GM12878 (cell line): ENCODE measurements around the gene TMSB4X. TPM values are rescaled to one million over a fixed set of nuclear protein-coding genes. Genes with fewer than 3 reads are reported as not detected.

Source experiments
- ATF7 ChIP-seq: fragments of 450-650 bp; IDR thresholded peaks from 2 replicates; pipeline ENCODE4 v1.6.1; 2016; ENCODE audit warnings: low read depth, mild to moderate bottlenecking
- EZH2 ChIP-seq: IDR thresholded peaks from 2 replicates; pipeline ENCODE4 v1.6.1; 2012; ENCODE audit warnings: low read depth, mild to moderate bottlenecking, control low read depth, inconsistent platforms, low read length, borderline replicate concordance; ENCODE audit not compliant: control insufficient read depth
- HDGF ChIP-seq: fragments of 450-650 bp; IDR thresholded peaks from 2 replicates; pipeline ENCODE4 v1.6.1; 2016; ENCODE audit warnings: antibody characterized with exemption
- JUNB ChIP-seq: IDR thresholded peaks from 2 replicates; pipeline ENCODE4 v1.6.1; 2016; ENCODE audit warnings: antibody characterized with exemption, mild to moderate bottlenecking
- MYC ChIP-seq: IDR thresholded peaks from 2 replicates; pipeline ENCODE4 v1.6.1; 2011; ENCODE audit warnings: mild to moderate bottlenecking, low read length, moderate library complexity, inconsistent platforms; ENCODE audit not compliant: insufficient read depth, insufficient replicate concordance, insufficient read length, severe bottlenecking
- SP1 ChIP-seq: IDR thresholded peaks from one replicate; pipeline ENCODE4 v1.6.1; 2011; ENCODE audit warnings: low read depth, low read length
- SUZ12 ChIP-seq: fragments of 200-600 bp; sonication (generic); IDR thresholded peaks from one replicate; pipeline ENCODE4 v1.6.1; 2018; ENCODE audit warnings: antibody characterized with exemption, mild to moderate bottlenecking; ENCODE audit not compliant: unreplicated experiment
- TAF1 ChIP-seq: IDR thresholded peaks from 2 replicates; pipeline ENCODE4 v1.6.1; 2011; ENCODE audit warnings: mild to moderate bottlenecking, low read depth, low read length, borderline replicate concordance
- TBL1XR1 ChIP-seq: IDR thresholded peaks from 2 replicates; pipeline ENCODE4 v1.6.1; 2012; ENCODE audit warnings: low read depth, low read length, improper control_type of control experiment
- TCF12 ChIP-seq: IDR thresholded peaks from 2 replicates; pipeline ENCODE4 v1.6.1; 2011; ENCODE audit warnings: low read depth, mild to moderate bottlenecking, low read length
- TCF3 ChIP-seq: IDR thresholded peaks from 2 replicates; pipeline ENCODE4 v1.6.1; 2012; ENCODE audit warnings: low read depth, mild to moderate bottlenecking, low read length, borderline replicate concordance; ENCODE audit not compliant: insufficient read depth
- YBX1 ChIP-seq: fragments of 450-650 bp; IDR thresholded peaks from 2 replicates; pipeline ENCODE4 v1.6.1; 2016; ENCODE audit warnings: antibody characterized with exemption
- ZNF217 ChIP-seq: fragments of 450-650 bp; IDR thresholded peaks from 2 replicates; pipeline ENCODE4 v1.6.1; 2017; ENCODE audit warnings: antibody characterized with exemption, mild to moderate bottlenecking
- ZNF274 ChIP-seq: IDR thresholded peaks from one replicate; pipeline ENCODE4 v1.8.0; 2011; ENCODE audit not compliant: insufficient read length, insufficient read depth
- polyA plus RNA-seq, 11 experiments: library from polyadenylated mRNA; depleted of rRNA in 4 of 11; unstranded in 6 of 11; stranded (reverse) in 5 of 11; fragments of >200 nt; fragmentation: Nextera tagmentation in 4 of 11; fragmentation: Illumina TruSeq in 1 of 11; extraction: Ambion mirVana in 4 of 11; extraction: Trizol in 1 of 11; gene quantifications; 1 replicate in 1 of 11; 2 replicates in 10 of 11; pipeline versions ENCODE4 v1.2.1 to v1.2.3, GENCODE V29; 2011 to 2016; ENCODE audit warnings: inconsistent platforms in 2 of 11, missing spikeins in 2 of 11, low read depth in 1 of 11
- total RNA-seq, 4 experiments: library from RNA; depleted of rRNA in 3 of 4; stranded (reverse); fragments of >200 nt in 3 of 4; fragmentation: Illumina TruSeq in 1 of 4; extraction: Trizol in 1 of 4; gene quantifications; 2 replicates each; pipeline versions ENCODE4 v1.2.1 to v1.2.3, GENCODE V29; 2013 to 2021
- TF ChIP-seq, protein P1 (sequence below): fragments of 450-650 bp; formaldehyde crosslinking; IDR thresholded peaks from 2 replicates; pipeline ENCODE4 v1.4.0; 2020; ENCODE audit warnings: mild to moderate bottlenecking, moderate library complexity
- TF ChIP-seq, protein P2 (sequence below): fragments of 450-650 bp; IDR thresholded peaks from 2 replicates; pipeline ENCODE4 v1.6.1; 2018; ENCODE audit warnings: mild to moderate bottlenecking, low read depth, moderate library complexity; ENCODE audit not compliant: partially characterized antibody
- TF ChIP-seq, protein P3 (sequence below): fragments of 150-350 bp; IDR thresholded peaks from 2 replicates; pipeline ENCODE4 v1.6.1; 2016; ENCODE audit warnings: low read depth, low read length
- TF ChIP-seq, protein P4 (sequence below): fragments of 450-650 bp; IDR thresholded peaks from 2 replicates; pipeline ENCODE4 v1.6.1; 2016; ENCODE audit warnings: mild to moderate bottlenecking

TMSB4X gene
- total and polyA plus RNA-seq, 10 of the 15 experiments (the other 5 are each of a cell fraction or from before 2014, with no cell fraction given): 13,924 to 37,234 (median 23,705) TPM

DNA sequence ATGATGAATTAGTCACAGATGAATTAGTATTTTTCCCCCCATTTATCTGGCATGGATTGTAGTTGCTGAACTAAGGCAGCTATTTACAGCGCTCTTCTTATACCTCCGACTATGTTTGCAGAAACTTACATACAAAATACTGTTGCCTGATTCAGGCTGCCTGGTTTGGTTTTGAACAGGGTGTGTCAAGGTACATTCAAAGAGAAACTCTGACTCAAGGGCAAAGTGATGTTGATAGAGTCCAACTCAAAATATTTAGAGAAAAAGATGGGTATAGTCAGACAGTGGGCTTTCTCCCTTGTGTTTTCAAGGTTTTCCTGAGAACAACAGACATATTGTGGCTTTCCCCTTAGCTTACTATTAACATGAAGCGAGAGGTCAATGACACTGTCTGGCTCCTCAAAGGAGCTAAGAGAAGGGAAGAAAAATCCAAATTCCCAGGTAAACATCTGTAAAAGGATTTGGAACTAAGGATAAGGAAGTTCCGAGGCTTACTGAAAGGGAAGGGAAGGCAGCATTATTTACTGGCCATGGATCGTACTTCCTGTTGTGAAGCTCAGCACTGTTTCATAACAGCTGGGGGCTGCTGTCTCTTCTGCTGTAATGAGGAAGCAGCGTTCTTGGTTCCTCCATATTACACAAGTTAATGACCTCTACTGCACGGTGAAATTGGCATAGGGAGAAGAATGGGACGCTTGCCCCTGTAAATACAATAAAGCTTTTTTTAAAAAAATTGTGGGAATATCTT, 38.6 kb downstream of the TMSB4X start (continued):
- TF ChIP-seq, protein P1, sequence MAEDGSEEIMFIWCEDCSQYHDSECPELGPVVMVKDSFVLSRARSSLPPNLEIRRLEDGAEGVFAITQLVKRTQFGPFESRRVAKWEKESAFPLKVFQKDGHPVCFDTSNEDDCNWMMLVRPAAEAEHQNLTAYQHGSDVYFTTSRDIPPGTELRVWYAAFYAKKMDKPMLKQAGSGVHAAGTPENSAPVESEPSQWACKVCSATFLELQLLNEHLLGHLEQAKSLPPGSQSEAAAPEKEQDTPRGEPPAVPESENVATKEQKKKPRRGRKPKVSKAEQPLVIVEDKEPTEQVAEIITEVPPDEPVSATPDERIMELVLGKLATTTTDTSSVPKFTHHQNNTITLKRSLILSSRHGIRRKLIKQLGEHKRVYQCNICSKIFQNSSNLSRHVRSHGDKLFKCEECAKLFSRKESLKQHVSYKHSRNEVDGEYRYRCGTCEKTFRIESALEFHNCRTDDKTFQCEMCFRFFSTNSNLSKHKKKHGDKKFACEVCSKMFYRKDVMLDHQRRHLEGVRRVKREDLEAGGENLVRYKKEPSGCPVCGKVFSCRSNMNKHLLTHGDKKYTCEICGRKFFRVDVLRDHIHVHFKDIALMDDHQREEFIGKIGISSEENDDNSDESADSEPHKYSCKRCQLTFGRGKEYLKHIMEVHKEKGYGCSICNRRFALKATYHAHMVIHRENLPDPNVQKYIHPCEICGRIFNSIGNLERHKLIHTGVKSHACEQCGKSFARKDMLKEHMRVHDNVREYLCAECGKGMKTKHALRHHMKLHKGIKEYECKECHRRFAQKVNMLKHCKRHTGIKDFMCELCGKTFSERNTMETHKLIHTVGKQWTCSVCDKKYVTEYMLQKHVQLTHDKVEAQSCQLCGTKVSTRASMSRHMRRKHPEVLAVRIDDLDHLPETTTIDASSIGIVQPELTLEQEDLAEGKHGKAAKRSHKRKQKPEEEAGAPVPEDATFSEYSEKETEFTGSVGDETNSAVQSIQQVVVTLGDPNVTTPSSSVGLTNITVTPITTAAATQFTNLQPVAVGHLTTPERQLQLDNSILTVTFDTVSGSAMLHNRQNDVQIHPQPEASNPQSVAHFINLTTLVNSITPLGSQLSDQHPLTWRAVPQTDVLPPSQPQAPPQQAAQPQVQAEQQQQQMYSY (CRISPR knock-in tag): no peak
- no peak for TF ChIP-seq ZNF274
- TF ChIP-seq ATF7: peak; percentile 32; the same call in 1 of the 2 replicates
- TF ChIP-seq JUNB: peak; percentile 83
- TF ChIP-seq, protein P2, sequence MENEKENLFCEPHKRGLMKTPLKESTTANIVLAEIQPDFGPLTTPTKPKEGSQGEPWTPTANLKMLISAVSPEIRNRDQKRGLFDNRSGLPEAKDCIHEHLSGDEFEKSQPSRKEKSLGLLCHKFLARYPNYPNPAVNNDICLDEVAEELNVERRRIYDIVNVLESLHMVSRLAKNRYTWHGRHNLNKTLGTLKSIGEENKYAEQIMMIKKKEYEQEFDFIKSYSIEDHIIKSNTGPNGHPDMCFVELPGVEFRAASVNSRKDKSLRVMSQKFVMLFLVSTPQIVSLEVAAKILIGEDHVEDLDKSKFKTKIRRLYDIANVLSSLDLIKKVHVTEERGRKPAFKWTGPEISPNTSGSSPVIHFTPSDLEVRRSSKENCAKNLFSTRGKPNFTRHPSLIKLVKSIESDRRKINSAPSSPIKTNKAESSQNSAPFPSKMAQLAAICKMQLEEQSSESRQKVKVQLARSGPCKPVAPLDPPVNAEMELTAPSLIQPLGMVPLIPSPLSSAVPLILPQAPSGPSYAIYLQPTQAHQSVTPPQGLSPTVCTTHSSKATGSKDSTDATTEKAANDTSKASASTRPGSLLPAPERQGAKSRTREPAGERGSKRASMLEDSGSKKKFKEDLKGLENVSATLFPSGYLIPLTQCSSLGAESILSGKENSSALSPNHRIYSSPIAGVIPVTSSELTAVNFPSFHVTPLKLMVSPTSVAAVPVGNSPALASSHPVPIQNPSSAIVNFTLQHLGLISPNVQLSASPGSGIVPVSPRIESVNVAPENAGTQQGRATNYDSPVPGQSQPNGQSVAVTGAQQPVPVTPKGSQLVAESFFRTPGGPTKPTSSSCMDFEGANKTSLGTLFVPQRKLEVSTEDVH: no peak
- TF ChIP-seq, protein P3, sequence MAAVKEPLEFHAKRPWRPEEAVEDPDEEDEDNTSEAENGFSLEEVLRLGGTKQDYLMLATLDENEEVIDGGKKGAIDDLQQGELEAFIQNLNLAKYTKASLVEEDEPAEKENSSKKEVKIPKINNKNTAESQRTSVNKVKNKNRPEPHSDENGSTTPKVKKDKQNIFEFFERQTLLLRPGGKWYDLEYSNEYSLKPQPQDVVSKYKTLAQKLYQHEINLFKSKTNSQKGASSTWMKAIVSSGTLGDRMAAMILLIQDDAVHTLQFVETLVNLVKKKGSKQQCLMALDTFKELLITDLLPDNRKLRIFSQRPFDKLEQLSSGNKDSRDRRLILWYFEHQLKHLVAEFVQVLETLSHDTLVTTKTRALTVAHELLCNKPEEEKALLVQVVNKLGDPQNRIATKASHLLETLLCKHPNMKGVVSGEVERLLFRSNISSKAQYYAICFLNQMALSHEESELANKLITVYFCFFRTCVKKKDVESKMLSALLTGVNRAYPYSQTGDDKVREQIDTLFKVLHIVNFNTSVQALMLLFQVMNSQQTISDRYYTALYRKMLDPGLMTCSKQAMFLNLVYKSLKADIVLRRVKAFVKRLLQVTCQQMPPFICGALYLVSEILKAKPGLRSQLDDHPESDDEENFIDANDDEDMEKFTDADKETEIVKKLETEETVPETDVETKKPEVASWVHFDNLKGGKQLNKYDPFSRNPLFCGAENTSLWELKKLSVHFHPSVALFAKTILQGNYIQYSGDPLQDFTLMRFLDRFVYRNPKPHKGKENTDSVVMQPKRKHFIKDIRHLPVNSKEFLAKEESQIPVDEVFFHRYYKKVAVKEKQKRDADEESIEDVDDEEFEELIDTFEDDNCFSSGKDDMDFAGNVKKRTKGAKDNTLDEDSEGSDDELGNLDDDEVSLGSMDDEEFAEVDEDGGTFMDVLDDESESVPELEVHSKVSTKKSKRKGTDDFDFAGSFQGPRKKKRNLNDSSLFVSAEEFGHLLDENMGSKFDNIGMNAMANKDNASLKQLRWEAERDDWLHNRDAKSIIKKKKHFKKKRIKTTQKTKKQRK: no peak
- TF ChIP-seq ZNF217: no peak
- TF ChIP-seq TAF1: no peak
- peak; percentile 90; the same call in 1 of the 2 replicates for TF ChIP-seq TCF3
- TF ChIP-seq, protein P4, sequence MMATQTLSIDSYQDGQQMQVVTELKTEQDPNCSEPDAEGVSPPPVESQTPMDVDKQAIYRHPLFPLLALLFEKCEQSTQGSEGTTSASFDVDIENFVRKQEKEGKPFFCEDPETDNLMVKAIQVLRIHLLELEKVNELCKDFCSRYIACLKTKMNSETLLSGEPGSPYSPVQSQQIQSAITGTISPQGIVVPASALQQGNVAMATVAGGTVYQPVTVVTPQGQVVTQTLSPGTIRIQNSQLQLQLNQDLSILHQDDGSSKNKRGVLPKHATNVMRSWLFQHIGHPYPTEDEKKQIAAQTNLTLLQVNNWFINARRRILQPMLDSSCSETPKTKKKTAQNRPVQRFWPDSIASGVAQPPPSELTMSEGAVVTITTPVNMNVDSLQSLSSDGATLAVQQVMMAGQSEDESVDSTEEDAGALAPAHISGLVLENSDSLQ: no peak
- TF ChIP-seq MYC: no peak
- no peak for TF ChIP-seq EZH2
- TF ChIP-seq HDGF: peak; percentile 60; the same call in 1 of the 2 replicates
- TF ChIP-seq YBX1: no peak
- TF ChIP-seq SP1: no peak
- no peak for TF ChIP-seq SUZ12
- no peak for TF ChIP-seq TBL1XR1
- TF ChIP-seq TCF12: peak; percentile 82
